PC-3 (cell line): ENCODE measurements around the gene SGCD. TPM values are rescaled to one million over a fixed set of nuclear protein-coding genes. Genes with fewer than 3 reads are reported as not detected.

Source experiments
- ATAC-seq: fragments of 200-7000 bp; cut with Tn5 transposase; 2 replicates; pipeline ENCODE4 v1.9.1; 2020; ENCODE audit warnings: mild to moderate bottlenecking, moderate library complexity
- BruUV-seq: library from RNA; stranded (reverse); fragments of 400-500 nt; replicated peaks from 2 replicates; lab custom pipeline; 2021; lab: Mats Ljungman, UMichigan
- CTCF ChIA-PET: fragments of 300-600 bp; sonication (Branson Sonifier 250); formaldehyde crosslinking; loops from one replicate; lab custom pipeline; 2022; ENCODE audit warnings: antibody characterized with exemption; lab: Charles Lee
- POLR2A ChIA-PET: fragments of 300-600 bp; sonication (Branson Sonifier 250); formaldehyde crosslinking; loops from one replicate; lab custom pipeline; 2022; ENCODE audit warnings: antibody characterized with exemption; ENCODE audit not compliant: unreplicated experiment; lab: Charles Lee
- DNase-seq: peaks from one replicate; pipeline ENCODE4 v3.0.0-alpha.2; 2015
- H2AFZ ChIP-seq: fragments of 300-600 bp; sonication (generic); 2 replicates; pipeline ENCODE4 v1.6.0; 2016; ENCODE audit warnings: antibody characterized with exemption, low read length
- H3F3A ChIP-seq: fragments of 300-600 bp; sonication (generic); one replicate; pipeline ENCODE4 v1.6.0; 2017; ENCODE audit warnings: antibody characterized with exemption, low read length, control low read depth, mild to moderate bottlenecking; ENCODE audit not compliant: unreplicated experiment
- H3K27ac ChIP-seq: fragments of 300-600 bp; sonication (generic); 2 replicates; pipeline ENCODE4 v1.5.1; 2016; ENCODE audit warnings: mild to moderate bottlenecking, low read length
- H3K27me3 ChIP-seq: fragments of 300-600 bp; sonication (generic); 2 replicates; pipeline ENCODE4 v1.6.1; 2016; ENCODE audit warnings: low read length, mixed read lengths
- H3K36me3 ChIP-seq: fragments of 300-600 bp; sonication (generic); 2 replicates; pipeline ENCODE4 v1.6.1; 2016; ENCODE audit warnings: low read depth, mixed run types, low read length, mixed read lengths
- H3K4me1 ChIP-seq: fragments of 300-600 bp; sonication (generic); 2 replicates; pipeline ENCODE4 v1.5.1; 2016; ENCODE audit warnings: low read length; ENCODE audit not compliant: insufficient read depth
- H3K4me2 ChIP-seq: fragments of 300-600 bp; sonication (generic); 2 replicates; pipeline ENCODE4 v1.6.0; 2016; ENCODE audit warnings: low read length
- H3K4me3 ChIP-seq: fragments of 300-600 bp; sonication (generic); 2 replicates; pipeline ENCODE4 v1.5.1; 2016; ENCODE audit warnings: mild to moderate bottlenecking, low read length, mixed read lengths
- H3K79me2 ChIP-seq: fragments of 300-600 bp; sonication (generic); 2 replicates; pipeline ENCODE4 v1.6.1; 2017; ENCODE audit warnings: low read length, mixed read lengths
- H3K9ac ChIP-seq: fragments of 300-600 bp; sonication (generic); 2 replicates; pipeline ENCODE4 v1.6.0; 2016; ENCODE audit warnings: mild to moderate bottlenecking, low read length
- H3K9me2 ChIP-seq: fragments of 300-600 bp; sonication (generic); replicated peaks from 2 replicates; pipeline ENCODE4 v1.6.1; 2016; ENCODE audit warnings: mixed run types, low read length, mixed read lengths
- H3K9me3 ChIP-seq: fragments of 300-600 bp; sonication (generic); 2 replicates; pipeline ENCODE4 v1.6.1; 2016; ENCODE audit warnings: low read length, mixed read lengths
- H4K20me1 ChIP-seq: fragments of 300-600 bp; sonication (generic); 2 replicates; pipeline ENCODE4 v1.6.1; 2016; ENCODE audit warnings: low read length, mixed read lengths
- EZH2 ChIP-seq: fragments of 300-600 bp; sonication (generic); IDR thresholded peaks from one replicate; pipeline ENCODE4 v1.6.1; 2017; ENCODE audit warnings: antibody characterized with exemption, mild to moderate bottlenecking, low read length; ENCODE audit not compliant: unreplicated experiment
- EZH2phosphoT487 ChIP-seq: fragments of 300-600 bp; sonication (generic); IDR thresholded peaks from 2 replicates; pipeline ENCODE4 v1.6.1; 2018; ENCODE audit warnings: mild to moderate bottlenecking, antibody characterized with exemption, low read length, borderline replicate concordance
- intact Hi-C: fragments of 100-400 bp; cut with micrococcal nuclease; formaldehyde crosslinking; loops from 2 replicates; pipeline ENCODE4 v1.9.0; 2023
- total RNA-seq: library from RNA; depleted of rRNA; stranded (reverse); fragments of >200 nt; gene quantifications from 2 replicates; pipeline ENCODE4 v1.2.3, GENCODE V29; 2014
- TF ChIP-seq, protein P1 (sequence below): fragments of 300-600 bp; sonication (generic); conservative IDR thresholded peaks from 2 replicates; pipeline ENCODE4 v1.5.1; 2017; ENCODE audit warnings: antibody characterized with exemption, low read depth, mild to moderate bottlenecking, low read length

The SGCD gene
- total RNA-seq, 1 experiment from 2014 or later: 0.15 TPM

DNA sequence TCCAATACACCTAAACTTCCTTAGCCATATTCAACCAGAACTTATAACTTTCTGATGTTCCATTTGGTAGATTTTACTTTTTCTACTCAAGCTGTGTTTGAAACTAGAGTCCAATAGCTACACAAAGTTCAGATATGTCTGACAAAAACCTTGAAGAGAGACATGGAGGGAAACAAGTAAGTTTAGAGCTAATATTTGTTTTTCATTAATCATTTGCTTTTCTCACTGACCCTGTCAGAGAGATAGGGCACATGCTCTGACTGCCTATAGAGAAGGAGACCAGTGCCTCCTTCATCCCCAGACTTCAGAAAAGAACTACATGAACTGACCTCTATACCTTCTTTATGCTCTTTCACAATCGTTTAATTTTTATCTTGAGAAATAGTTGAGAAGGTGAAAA is 366.1 kb downstream of the SGCD start:
- intact Hi-C loops: no loop called here
- DNase-seq: peak; percentile 7
- H3K27me3 ChIP-seq: peaks cover 11% of the 10 kb centered on the region; the same call in 1 of the 2 replicates
- no peak overlapping the region for H3K4me3 ChIP-seq
- BruUV-seq: no TSS peak
- ATAC-seq: peak; percentile 57
- H3K4me1 ChIP-seq: no peaks in the 10 kb centered on the region
- no peak overlapping the region for H2AFZ ChIP-seq
- H3K9me2 ChIP-seq: no peaks in the 10 kb centered on the region
- no peak overlapping the region for H3K4me2 ChIP-seq
- no peaks in the 10 kb centered on the region for H3K36me3 ChIP-seq
- H3K9me3 ChIP-seq: no peaks in the 10 kb centered on the region
- no peaks in the 10 kb centered on the region for H3K79me2 ChIP-seq
- no peaks in the 10 kb centered on the region for H4K20me1 ChIP-seq
- no peak for TF ChIP-seq EZH2
- TF ChIP-seq, protein P1, sequence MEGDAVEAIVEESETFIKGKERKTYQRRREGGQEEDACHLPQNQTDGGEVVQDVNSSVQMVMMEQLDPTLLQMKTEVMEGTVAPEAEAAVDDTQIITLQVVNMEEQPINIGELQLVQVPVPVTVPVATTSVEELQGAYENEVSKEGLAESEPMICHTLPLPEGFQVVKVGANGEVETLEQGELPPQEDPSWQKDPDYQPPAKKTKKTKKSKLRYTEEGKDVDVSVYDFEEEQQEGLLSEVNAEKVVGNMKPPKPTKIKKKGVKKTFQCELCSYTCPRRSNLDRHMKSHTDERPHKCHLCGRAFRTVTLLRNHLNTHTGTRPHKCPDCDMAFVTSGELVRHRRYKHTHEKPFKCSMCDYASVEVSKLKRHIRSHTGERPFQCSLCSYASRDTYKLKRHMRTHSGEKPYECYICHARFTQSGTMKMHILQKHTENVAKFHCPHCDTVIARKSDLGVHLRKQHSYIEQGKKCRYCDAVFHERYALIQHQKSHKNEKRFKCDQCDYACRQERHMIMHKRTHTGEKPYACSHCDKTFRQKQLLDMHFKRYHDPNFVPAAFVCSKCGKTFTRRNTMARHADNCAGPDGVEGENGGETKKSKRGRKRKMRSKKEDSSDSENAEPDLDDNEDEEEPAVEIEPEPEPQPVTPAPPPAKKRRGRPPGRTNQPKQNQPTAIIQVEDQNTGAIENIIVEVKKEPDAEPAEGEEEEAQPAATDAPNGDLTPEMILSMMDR: no peak
- TF ChIP-seq EZH2phosphoT487: no peak
- POLR2A ChIA-PET: no interaction called here
- no peak overlapping the region for H3K9ac ChIP-seq
- CTCF ChIA-PET: interaction anchor here (0.6 kb wide), 1 partner anchor 17 kb away, joined by 3 read pairs; no protein-coding TSS in a partner anchor
- H3F3A ChIP-seq: no peaks in the 10 kb centered on the region
- no peak overlapping the region for H3K27ac ChIP-seq

DNA sequence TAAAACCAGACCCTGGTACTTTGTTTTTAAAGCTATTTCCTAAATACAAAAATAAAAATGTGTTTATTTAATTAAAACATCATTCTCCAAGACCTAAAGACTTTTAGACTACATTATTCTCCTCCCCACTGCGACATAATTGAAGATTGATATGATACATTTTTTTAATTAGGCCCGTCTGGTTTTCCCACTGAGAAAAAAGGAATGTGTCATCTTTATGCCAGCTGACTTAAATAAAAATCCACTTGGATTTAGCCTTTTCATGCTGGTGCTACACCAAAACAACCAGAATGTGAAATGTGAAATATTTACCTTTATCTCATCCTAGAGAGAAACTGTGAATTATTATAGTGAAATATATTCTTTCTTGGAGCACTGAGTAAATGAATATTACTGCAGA is 367.6 kb downstream of the SGCD start:
- H3K9ac ChIP-seq: no peak overlapping the region
- BruUV-seq: no TSS peak
- no peak for ATAC-seq
- no peak for DNase-seq
- H3K4me2 ChIP-seq: no peak overlapping the region
- intact Hi-C loops: no loop called here
- POLR2A ChIA-PET: no interaction called here
- TF ChIP-seq EZH2phosphoT487: no peak
- TF ChIP-seq EZH2: no peak
- TF ChIP-seq, protein P1: no peak
- no peaks in the 10 kb centered on the region for H3F3A ChIP-seq
- H3K36me3 ChIP-seq: no peaks in the 10 kb centered on the region
- no peaks in the 10 kb centered on the region for H3K9me2 ChIP-seq
- H2AFZ ChIP-seq: no peak overlapping the region
- no peaks in the 10 kb centered on the region for H4K20me1 ChIP-seq
- CTCF ChIA-PET: no interaction called here
- no peaks in the 10 kb centered on the region for H3K9me3 ChIP-seq
- H3K27me3 ChIP-seq: no peaks in the 10 kb centered on the region
- no peak overlapping the region for H3K4me3 ChIP-seq
- H3K27ac ChIP-seq: no peak overlapping the region
- no peaks in the 10 kb centered on the region for H3K79me2 ChIP-seq
- H3K4me1 ChIP-seq: no peaks in the 10 kb centered on the region

DNA sequence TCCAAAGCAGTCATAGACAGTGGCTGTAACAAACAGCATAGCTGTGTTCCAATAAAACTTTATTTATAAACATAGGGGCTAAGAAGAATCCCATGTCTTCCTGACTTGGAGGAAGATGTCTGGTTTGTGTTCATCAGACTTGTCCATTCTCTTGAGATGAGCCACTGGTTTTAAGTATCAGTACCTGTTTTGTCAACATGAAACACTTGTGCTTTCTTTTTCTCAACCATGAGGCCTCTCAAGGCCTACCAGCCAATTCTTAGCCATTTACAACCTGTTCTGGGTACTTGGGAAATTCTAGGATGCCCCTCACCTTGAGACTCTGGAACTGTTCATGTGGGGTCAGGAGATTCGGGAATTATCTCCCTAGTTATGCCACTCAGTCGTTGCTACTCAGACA is 368.8 kb downstream of the SGCD start:
- H3K9ac ChIP-seq: no peak overlapping the region
- H3K36me3 ChIP-seq: no peaks in the 10 kb centered on the region
- BruUV-seq: no TSS peak
- no peak overlapping the region for H3K27ac ChIP-seq
- TF ChIP-seq, protein P1: no peak
- TF ChIP-seq EZH2phosphoT487 (no peak), EZH2 (no peak)
- intact Hi-C loops: no loop called here
- no peak overlapping the region for H3K4me3 ChIP-seq
- POLR2A ChIA-PET: no interaction called here
- CTCF ChIA-PET: no interaction called here
- no peaks in the 10 kb centered on the region for H3K4me1 ChIP-seq
- no peak overlapping the region for H3K4me2 ChIP-seq
- H3K79me2 ChIP-seq: no peaks in the 10 kb centered on the region
- H3K9me3 ChIP-seq: no peaks in the 10 kb centered on the region
- H3K27me3 ChIP-seq: no peaks in the 10 kb centered on the region
- ATAC-seq: no peak
- no peaks in the 10 kb centered on the region for H3K9me2 ChIP-seq
- no peak overlapping the region for H2AFZ ChIP-seq
- no peak for DNase-seq
- H3F3A ChIP-seq: no peaks in the 10 kb centered on the region
- H4K20me1 ChIP-seq: no peaks in the 10 kb centered on the region
